Mammary epithelial cell (primary cell): ENCODE results near the gene EML5.

ENCODE experiments used
- CTCF ChIP-seq, 2 donors: IDR thresholded peaks in 1 of 2; conservative IDR thresholded peaks in 1 of 2; 2 replicates each; pipeline ENCODE4 v1.5.1; 2011 to 2012; ENCODE audit warnings: inconsistent platforms in 2 of 2, low read length in 2 of 2, mild to moderate bottlenecking in 2 of 2, control low read depth in 1 of 2, low read depth in 1 of 2; ENCODE audit not compliant: insufficient read depth in 1 of 2; ENCODE audit errors: extremely low read depth in 1 of 2
- EZH2 ChIP-seq: IDR thresholded peaks from 2 replicates; pipeline ENCODE4 v1.6.1; 2012; ENCODE audit warnings: low read length, inconsistent platforms, borderline replicate concordance

- TF ChIP-seq CTCF (conservative IDR thresholded peaks at IDR 0.05 in 1 of 2, IDR thresholded peaks at IDR 0.05 in 1 of 2; ENCODE audit: extremely low read depth in 1 of 2, insufficient read depth in 1 of 2, low read depth in 1 of 2, low read length in 2 of 2) (no peak), EZH2 (no peak)
Measured at GRCh38 chr14:88791629-88792472, 902 bp downstream of the EML5 start.
